HG03378 (cell line): Measurements from ENCODE around the gene FLACC1.
"Not testable (repeated sequence)": the region's sequence is repeated elsewhere in the genome, so short reads cannot be mapped to it uniquely, and the experiment has no call there.

Experiments used
- ATAC-seq: cut with Tn5 transposase; IDR thresholded peaks from one replicate; pipeline ENCODE4 v1.9.1; 2021; ENCODE audit warnings: mild to moderate bottlenecking, moderate library complexity; ENCODE audit not compliant: unreplicated experiment

FLACC1 gene, protein sequence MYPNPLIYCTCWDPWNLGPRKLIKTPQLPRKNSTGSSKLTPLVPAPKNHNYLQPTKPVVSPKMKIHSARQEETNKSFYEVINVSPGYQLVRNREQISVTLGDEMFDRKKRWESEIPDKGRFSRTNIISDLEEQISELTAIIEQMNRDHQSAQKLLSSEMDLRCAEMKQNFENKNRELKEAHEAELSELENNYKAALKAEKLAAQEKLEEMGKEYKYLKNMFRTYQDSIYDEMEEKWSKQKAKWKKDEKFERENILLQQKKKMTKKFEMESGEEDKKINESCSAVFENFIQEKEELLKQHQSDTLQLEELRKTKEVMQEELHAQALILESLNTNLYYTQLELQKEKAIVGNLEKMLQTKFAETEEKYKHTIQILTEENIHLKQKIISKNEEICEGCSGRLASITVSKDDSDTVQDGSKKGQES

GRCh38 chr2:201357221-201357620 lies at the start of gene FLACC1:
Gene FLACC1, minus strand, starts transcription at chr2:201357345. Its CDS starts 5,941 bp downstream, at chr2:201351404.
- ATAC-seq, result no peak

DNA sequence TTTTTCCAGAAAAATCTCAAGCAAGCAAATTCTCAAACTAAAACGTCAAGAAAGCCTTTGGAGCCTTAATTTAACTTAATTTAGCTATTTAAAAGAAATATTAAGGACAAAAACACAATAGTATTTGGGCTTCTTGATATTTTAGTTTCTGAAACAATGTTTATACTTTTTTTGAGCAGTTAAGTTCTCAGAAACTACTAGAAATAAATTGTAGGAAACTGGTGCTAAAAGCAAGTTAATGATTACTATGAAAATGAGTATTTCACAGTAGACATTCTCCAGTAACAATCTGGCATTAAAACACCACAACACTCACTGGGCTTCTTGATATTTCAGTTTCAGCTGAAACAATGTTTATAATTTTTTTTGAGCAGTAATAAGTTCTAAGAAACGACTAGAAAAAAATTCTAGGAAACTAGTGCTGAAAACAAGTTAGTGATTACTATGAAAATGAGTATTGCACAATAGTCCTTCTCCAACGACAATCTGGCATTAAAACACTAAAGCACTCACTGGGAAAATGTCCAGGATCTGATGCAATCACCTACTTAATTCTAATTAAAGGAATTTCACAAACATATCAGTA lies 49.0 kb upstream of the FLACC1 start:
- no peak for ATAC-seq

DNA sequence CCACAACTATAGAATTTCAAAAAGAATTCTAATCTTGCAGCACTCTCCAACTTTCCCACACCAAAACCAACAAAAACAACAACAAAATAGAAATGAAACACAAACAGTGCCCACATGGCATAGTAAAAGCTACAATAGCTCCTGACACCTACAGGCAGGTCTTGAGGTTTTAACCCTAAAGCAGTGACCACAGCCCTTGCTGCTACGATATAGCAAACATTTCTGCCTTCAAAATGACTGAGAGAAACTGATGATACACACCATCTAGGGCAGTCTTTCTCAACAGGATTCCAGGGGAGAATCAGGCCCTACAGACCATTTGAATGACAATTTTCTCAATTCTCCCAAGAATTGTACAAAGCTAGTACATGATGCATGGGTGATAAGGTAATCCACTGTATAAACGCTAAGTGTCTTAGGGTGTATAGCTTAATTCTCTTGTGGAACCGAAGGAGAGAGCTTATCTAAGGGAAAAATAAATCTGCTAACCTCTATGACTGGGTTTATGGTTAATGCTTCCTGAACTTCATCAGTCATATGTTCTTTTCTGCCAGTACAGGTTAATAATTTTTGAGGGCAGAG lies 47.6 kb upstream of the FLACC1 start:
- ATAC-seq, result no peak

DNA sequence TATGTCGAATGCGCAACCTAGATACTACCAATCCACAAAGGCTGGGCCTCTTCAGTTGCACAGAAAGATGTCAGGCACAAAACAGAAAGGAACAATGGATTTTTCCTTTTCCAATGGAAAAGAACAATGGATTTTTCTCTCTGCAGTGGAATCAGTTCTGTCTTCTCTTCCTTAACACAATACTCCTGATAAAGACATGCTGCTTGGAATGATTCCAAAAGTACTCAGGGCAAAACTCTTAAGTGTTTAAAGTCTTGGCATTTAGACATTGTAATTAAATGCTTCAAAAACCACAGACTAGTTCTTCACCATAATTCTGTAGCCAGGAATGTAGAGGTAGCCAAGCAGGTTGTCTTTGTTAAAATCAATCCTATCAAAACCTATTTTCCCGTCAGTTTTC lies 46.7 kb upstream of the FLACC1 start:
- no peak for ATAC-seq

DNA sequence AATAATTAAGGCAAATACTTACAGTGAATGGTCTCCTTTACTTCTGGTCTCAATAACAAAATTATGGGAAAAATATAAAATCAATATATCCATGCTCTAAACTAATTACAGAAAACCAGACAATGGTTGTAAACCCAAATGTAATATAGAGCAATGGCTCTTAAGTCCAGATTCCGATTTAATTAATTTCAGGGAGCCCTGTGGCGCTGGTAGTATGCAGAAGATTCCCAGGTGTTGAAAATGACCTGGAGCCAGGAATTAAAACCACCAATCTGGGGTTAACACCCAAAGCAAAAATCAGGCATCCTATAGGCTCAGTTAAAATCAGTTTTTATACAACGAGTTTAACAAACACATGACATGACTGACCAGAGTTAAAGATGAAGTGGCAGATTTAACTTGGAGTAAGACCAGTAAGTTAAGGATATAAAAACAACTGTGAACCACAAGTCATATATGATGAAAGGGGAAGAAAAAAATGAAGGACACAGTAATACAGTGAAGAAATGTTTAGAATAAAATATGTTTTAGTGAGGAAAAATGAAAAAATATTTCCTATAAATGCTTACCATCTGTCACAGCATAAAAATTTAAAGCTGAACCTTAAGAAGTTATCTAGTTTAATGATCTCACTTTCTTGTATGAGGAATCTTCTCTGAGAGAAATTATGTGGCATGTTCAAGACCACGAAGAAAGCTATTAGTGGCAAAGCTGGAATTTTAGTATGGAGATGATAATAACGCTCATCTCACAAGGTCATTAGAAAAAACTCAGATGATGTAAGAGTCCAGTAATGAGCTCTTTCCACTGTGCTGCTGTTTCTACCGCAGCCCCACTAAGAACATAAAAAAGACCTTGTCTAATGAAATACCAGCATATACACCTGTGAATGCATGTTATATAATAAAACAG lies 45.8 kb upstream of the FLACC1 start:
- ATAC-seq, result no peak

DNA sequence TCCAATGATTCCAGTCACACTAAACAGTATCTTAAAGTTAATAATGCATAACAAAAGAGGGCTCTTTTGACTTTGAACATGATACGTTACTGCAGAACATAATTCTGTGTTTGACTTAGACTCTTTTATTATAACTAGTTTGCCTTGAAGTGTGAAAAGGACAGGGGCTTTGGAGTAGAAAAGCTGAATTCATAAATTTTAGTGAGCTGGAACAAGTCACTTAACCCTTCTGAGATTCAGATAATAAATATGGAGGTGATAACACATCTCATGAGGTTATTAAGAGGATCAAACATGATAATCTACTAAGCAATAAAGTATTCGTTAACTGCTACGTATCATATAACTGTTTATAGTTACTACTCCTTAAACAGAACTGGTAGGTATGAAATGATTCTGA lies 44.7 kb upstream of the FLACC1 start:
- ATAC-seq, result no peak

GRCh38 chr2:201396595-201396994 lies 39.5 kb upstream of the FLACC1 start:
- ATAC-seq, result no peak

DNA sequence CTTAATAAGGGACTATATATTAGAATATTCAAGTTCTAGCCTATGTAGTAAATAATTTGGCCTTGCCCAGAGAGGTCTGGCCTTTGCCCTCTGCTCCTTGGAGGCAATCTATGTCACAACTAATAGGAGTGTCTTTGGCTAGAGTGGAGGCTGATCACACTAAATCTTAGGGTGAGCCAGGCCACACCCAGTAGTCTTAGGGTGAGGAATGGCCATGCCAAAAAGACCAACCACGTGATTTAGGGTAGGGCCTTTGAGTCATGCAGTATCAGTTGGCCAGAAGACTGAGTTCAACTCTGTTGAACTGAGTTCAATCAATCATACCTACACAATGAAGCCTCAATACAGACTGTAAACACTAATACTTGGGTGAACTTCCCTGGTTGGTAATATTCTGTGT lies 26.0 kb upstream of the FLACC1 start:
- no peak for ATAC-seq

DNA sequence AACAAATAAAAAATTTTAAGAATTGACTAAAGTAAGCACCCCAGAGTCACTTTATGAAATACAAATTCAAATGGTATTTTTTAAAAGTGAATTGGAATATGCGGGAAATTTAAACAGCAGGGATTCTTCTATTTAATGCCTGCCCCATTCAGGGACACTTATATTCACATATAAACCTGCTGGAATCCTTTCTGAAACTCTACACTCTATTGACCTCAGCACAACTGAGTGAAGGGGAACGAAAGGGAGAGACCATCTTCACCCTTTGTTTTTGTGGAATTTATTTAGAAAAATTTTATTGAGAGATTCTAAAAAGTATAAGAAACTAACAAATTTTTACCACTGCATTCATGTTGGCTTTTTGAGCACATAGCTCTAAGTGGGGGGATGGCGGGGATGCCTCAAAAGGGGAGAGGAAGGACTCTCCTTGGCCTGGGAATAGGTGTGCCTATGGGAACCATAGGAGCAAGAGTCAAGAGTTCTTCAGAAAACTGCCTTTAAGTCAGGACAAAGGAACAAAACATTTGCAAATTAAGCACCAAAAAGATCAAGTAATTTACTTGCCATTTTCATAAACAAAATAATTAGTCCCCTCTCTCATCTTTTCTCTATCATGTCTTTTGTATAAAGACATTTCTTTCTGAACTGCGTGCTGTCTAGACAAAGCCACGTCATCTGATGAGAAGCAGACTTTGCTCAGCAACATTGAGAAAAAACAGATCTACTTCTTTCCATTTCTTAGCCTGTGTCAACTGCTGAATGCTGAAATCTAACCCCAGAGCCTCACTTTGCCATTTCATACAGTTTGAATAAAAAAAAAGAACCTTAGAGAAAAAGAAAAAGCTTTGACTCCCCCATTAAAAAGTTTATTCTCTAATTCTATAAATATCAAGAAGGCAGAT lies 21.6 kb upstream of the FLACC1 start:
- no peak for ATAC-seq

DNA sequence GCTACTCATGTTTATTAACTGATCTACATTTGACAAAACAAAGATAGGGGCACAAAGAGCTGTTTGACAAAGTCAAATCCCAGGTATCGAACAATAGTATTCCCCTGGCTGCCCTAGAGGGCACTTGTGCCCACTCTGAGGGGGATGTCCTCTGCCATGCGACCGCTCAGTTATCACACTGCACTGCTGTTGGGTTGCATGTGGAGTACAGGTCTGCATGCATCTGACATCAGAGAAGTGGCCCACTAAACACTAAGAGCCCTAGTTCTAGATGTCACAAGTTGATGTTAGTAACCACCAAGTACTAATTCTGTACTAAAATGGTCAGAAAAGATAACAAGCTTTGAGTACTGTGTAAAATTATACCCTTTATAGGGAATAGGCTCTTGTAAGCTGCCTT lies 20.1 kb upstream of the FLACC1 start:
- no peak for ATAC-seq

GRCh38 chr2:201369775-201370174 lies 12.6 kb upstream of the FLACC1 start:
- ATAC-seq, result no peak

GRCh38 chr2:201369318-201369717 lies 12.2 kb upstream of the FLACC1 start:
- ATAC-seq, result not testable (repeated sequence)

DNA sequence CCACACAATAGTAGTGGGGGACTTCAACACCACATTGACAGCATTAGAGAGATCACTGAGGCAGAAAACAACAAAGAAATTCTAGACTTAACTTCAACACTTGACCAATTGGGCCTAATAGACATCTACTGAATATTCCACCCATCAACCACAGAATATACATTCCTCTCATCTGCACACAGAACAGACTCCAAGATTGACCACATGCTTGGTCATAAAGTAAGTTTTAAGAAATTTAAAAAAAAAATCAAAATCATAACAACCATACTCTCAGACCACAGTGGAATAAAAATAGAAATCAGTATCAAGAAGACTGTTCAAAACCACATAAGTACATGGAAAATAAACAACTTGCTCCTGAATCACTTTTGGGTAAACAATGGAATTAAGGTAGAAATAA lies 9.0 kb upstream of the FLACC1 start:
- ATAC-seq, result no peak

GRCh38 chr2:201363857-201364560 lies 6.9 kb upstream of the FLACC1 start:
- ATAC-seq, result no peak

DNA sequence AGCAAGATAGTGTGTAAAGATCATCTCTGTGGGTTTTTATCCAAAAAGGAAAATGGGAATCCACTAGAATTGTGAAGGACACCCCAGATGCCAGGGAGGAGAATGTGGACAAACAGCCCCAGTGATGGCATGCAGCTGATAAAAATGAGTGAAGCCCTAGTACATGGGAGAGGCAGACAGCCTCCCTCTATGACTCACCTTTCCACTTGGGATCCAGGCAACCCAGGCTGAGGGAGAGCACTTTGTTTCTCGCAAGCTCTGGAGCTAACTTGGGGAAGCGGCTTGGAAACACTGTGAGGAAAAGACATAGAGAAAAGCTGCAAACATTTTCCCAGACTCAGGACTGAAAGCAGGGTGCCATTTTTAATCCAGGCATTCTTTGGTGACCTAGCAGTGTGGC lies 5.3 kb upstream of the FLACC1 start:
- no peak for ATAC-seq

GRCh38 chr2:201361078-201361733 lies 4.1 kb upstream of the FLACC1 start:
- ATAC-seq, result no peak

- no peak for ATAC-seq
Observed at GRCh38 chr2:201360256-201360655, 3.1 kb upstream of the FLACC1 start.

DNA sequence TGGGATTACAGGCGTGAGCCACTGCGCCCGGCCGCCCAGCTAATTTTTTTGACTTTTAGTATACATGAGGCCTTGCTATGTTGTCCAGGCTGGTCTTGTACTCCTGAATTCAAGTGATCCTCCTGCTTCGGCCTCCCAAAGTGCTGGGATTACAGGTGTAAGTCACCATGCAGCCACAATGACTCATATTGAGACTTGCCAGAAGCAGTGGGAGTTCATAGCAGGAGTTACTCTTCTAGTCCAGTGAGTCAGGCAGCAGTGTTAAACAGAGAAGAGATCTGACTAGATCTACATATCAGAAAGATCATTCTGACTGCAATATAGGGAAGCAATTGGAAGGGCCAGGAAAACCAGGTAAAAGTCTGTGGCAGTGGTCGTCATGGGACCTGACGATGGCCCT lies 1.5 kb upstream of the FLACC1 start:
- no peak for ATAC-seq

- no peak for ATAC-seq
Observed at GRCh38 chr2:201353116-201353515, 4.0 kb downstream of the FLACC1 start.
